ENCODE measurements around the gene DNAL4.
"Not testable (repeated sequence)": the region's sequence is repeated elsewhere in the genome, so short reads cannot be mapped to it uniquely, and the experiment has no call there.

DNAL4 gene

GRCh38 chr22:38817196-38817595 lies 23.3 kb upstream of the DNAL4 start:
- no peak overlapping the region for H3K4me3 Mint-ChIP-seq
- H3K4me1 Mint-ChIP-seq = no peaks in the 10 kb centered on the region
- ATAC-seq (replicated peaks) = no peak

GRCh38 chr22:38815842-38816241 lies 21.9 kb upstream of the DNAL4 start:
- ATAC-seq (replicated peaks) (no peak), DNase-seq (no peak)
- H3K4me3 Mint-ChIP-seq = no peak overlapping the region
- H3K27ac Mint-ChIP-seq = no peak overlapping the region
- H3K4me1 Mint-ChIP-seq = no peaks in the 10 kb centered on the region
- no peaks in the 10 kb centered on the region for H3K36me3 Mint-ChIP-seq
- peaks cover 41 to 52% of the 10 kb centered on the region in 2 donors for H3K27me3 Mint-ChIP-seq
- peaks cover 4 to 5% of the 10 kb centered on the region in 2 donors for H3K9me3 Mint-ChIP-seq

More at GRCh38 chr22:38817196-38817595, 23.3 kb upstream of the DNAL4 start:
- Mint-ChIP-seq H3K27me3 (peaks cover 40 to 51% of the 10 kb centered on the region in 2 donors), H3K36me3 (no peaks in the 10 kb centered on the region), H3K27ac (no peak overlapping the region), H3K9me3 (no peaks in the 10 kb centered on the region)
- DNase-seq = no peak

GRCh38 chr22:38811241-38811640 lies 17.3 kb upstream of the DNAL4 start:
- peaks cover 3 to 8% of the 10 kb centered on the region in 2 donors for H3K36me3 Mint-ChIP-seq
- no peak for ATAC-seq (replicated peaks)
- peaks cover 37 to 46% of the 10 kb centered on the region in 2 donors for H3K27me3 Mint-ChIP-seq
- no peak overlapping the region for H3K27ac Mint-ChIP-seq
- H3K4me1 Mint-ChIP-seq = no peaks in the 10 kb centered on the region
- no peak overlapping the region for H3K4me3 Mint-ChIP-seq
- peaks cover 8 to 13% of the 10 kb centered on the region in 2 donors for H3K9me3 Mint-ChIP-seq
- DNase-seq = no peak

GRCh38 chr22:38805041-38805593 lies 11.2 kb upstream of the DNAL4 start:
- H3K27me3 Mint-ChIP-seq = peaks cover 39 to 40% of the 10 kb centered on the region in 2 donors
- ATAC-seq (replicated peaks); DNase-seq; H3K9me3 Mint-ChIP-seq; H3K36me3 Mint-ChIP-seq; H3K4me1 Mint-ChIP-seq; H3K4me3 Mint-ChIP-seq; H3K27ac Mint-ChIP-seq: not testable (repeated sequence)

GRCh38 chr22:38802671-38803121 lies 8.8 kb upstream of the DNAL4 start:
- Mint-ChIP-seq H3K36me3 (peaks cover 0 to 2% of the 10 kb centered on the region in 2 donors), H3K27me3 (peaks cover 47 to 50% of the 10 kb centered on the region in 2 donors), H3K9me3 (peaks cover 0 to 3% of the 10 kb centered on the region in 2 donors), H3K27ac (no peak overlapping the region), H3K4me1 (peaks cover 3 to 7% of the 10 kb centered on the region in 2 donors), H3K4me3 (no peak overlapping the region)
- DNase-seq (no peak), ATAC-seq (replicated peaks) (no peak)

GRCh38 chr22:38799265-38800002 lies 5.5 kb upstream of the DNAL4 start:
- Mint-ChIP-seq H3K4me3 (no peak overlapping the region), H3K27ac (no peak overlapping the region), H3K27me3 (peaks cover 59 to 65% of the 10 kb centered on the region in 2 donors), H3K36me3 (peaks cover 0 to 2% of the 10 kb centered on the region in 2 donors), H3K4me1 (peaks cover 6 to 7% of the 10 kb centered on the region in 2 donors), H3K9me3 (peaks cover 0 to 3% of the 10 kb centered on the region in 2 donors)
- DNase-seq (no peak), ATAC-seq (replicated peaks) (no peak)

- Mint-ChIP-seq H3K9me3 (peaks cover 0 to 3% of the 10 kb centered on the region in 2 donors), H3K27me3 (peaks cover 52 to 59% of the 10 kb centered on the region in 2 donors), H3K4me1 (peaks cover 4 to 5% of the 10 kb centered on the region in 2 donors), H3K4me3 (no peak overlapping the region), H3K36me3 (peaks cover 0 to 2% of the 10 kb centered on the region in 2 donors), H3K27ac (no peak overlapping the region)
- DNase-seq (no peak), ATAC-seq (replicated peaks) (no peak)
Observed at GRCh38 chr22:38798496-38798895, 4.6 kb upstream of the DNAL4 start.

- Mint-ChIP-seq H3K36me3 (peaks cover 0 to 2% of the 10 kb centered on the region in 2 donors), H3K4me3 (no peak overlapping the region), H3K27ac (no peak overlapping the region), H3K4me1 (peaks cover 6 to 8% of the 10 kb centered on the region in 2 donors), H3K9me3 (peaks cover 0 to 3% of the 10 kb centered on the region in 2 donors), H3K27me3 (peaks cover 43 to 46% of the 10 kb centered on the region in 2 donors)
- DNase-seq = no peak
- ATAC-seq (replicated peaks) = no peak
Observed at GRCh38 chr22:38796262-38796957, 2.5 kb upstream of the DNAL4 start.

GRCh38 chr22:38795569-38795968 lies 1.6 kb upstream of the DNAL4 start:
- Mint-ChIP-seq H3K4me3 (no peak overlapping the region), H3K4me1 (peaks cover 6 to 8% of the 10 kb centered on the region in 2 donors), H3K27me3 (peaks cover 35 to 38% of the 10 kb centered on the region in 2 donors), H3K27ac (no peak overlapping the region), H3K9me3 (peaks cover 0 to 3% of the 10 kb centered on the region in 2 donors), H3K36me3 (peaks cover 0 to 2% of the 10 kb centered on the region in 2 donors)
- no peak for DNase-seq
- no peak for ATAC-seq (replicated peaks)

GRCh38 chr22:38793317-38793716 lies 626 bp downstream of the DNAL4 start:
- H3K9me3 Mint-ChIP-seq = no peaks in the 10 kb centered on the region
- H3K27me3 Mint-ChIP-seq = peaks cover 19 to 24% of the 10 kb centered on the region in 2 donors
- H3K36me3 Mint-ChIP-seq = no peaks in the 10 kb centered on the region
- H3K27ac Mint-ChIP-seq = peak overlapping the region; percentile 91
- no peak for ATAC-seq (replicated peaks)
- H3K4me1 Mint-ChIP-seq = peaks cover 6 to 8% of the 10 kb centered on the region in 2 donors
- DNase-seq = no peak
- peak overlapping the region; percentile 83 to 88 for H3K4me3 Mint-ChIP-seq

GRCh38 chr22:38792833-38793232 lies 1.1 kb downstream of the DNAL4 start:
- H3K9me3 Mint-ChIP-seq = no peaks in the 10 kb centered on the region
- DNase-seq (no peak), ATAC-seq (replicated peaks) (no peak)
- H3K27me3 Mint-ChIP-seq = peaks cover 14 to 19% of the 10 kb centered on the region in 2 donors
- peak overlapping the region; percentile 91 for H3K27ac Mint-ChIP-seq
- H3K4me3 Mint-ChIP-seq = peak overlapping the region; percentile 83 to 88
- peaks cover 6 to 8% of the 10 kb centered on the region in 2 donors for H3K4me1 Mint-ChIP-seq
- H3K36me3 Mint-ChIP-seq = peaks cover under 1 to 2% of the 10 kb centered on the region in 2 donors

GRCh38 chr22:38789606-38790005 lies 4.3 kb downstream of the DNAL4 start:
- H3K4me1 Mint-ChIP-seq = peaks cover 5 to 6% of the 10 kb centered on the region in 2 donors
- no peaks in the 10 kb centered on the region for H3K9me3 Mint-ChIP-seq
- no peak overlapping the region for H3K27ac Mint-ChIP-seq
- DNase-seq (no peak), ATAC-seq (replicated peaks) (no peak)
- no peaks in the 10 kb centered on the region for H3K27me3 Mint-ChIP-seq
- H3K4me3 Mint-ChIP-seq = no peak overlapping the region
- peaks cover 2 to 9% of the 10 kb centered on the region in 2 donors for H3K36me3 Mint-ChIP-seq

- Mint-ChIP-seq H3K4me1 (peaks cover 5 to 6% of the 10 kb centered on the region in 2 donors), H3K27ac (no peak overlapping the region)
- DNase-seq = no peak
Observed at GRCh38 chr22:38788846-38789245, 5.1 kb downstream of the DNAL4 start.

GRCh38 chr22:38788021-38788816 lies 5.7 kb downstream of the DNAL4 start:
- H3K4me3 Mint-ChIP-seq = no peak overlapping the region
- ATAC-seq (replicated peaks) (no peak), DNase-seq (no peak)
- no peak overlapping the region for H3K27ac Mint-ChIP-seq
- H3K4me1 Mint-ChIP-seq = peaks cover 7 to 8% of the 10 kb centered on the region in 2 donors
- H3K27me3 Mint-ChIP-seq = no peaks in the 10 kb centered on the region
- no peaks in the 10 kb centered on the region for H3K9me3 Mint-ChIP-seq
- peaks cover 2 to 9% of the 10 kb centered on the region in 2 donors for H3K36me3 Mint-ChIP-seq

More at GRCh38 chr22:38788846-38789245, 5.1 kb downstream of the DNAL4 start:
- no peak for ATAC-seq (replicated peaks)
- Mint-ChIP-seq H3K9me3 (no peaks in the 10 kb centered on the region), H3K36me3 (peaks cover 2 to 9% of the 10 kb centered on the region in 2 donors), H3K27me3 (no peaks in the 10 kb centered on the region), H3K4me3 (no peak overlapping the region)
